Epithelial cell of proximal tubule (primary cell): ENCODE results near the gene NDRG3. TPM values are rescaled to one million over a fixed set of nuclear protein-coding genes. Genes with fewer than 3 reads are reported as not detected.

Experiments
- DNase-seq: peaks from one replicate; pipeline ENCODE4 v3.0.0-alpha.2; 2011; ENCODE audit warnings: low read depth
- H3K4me3 ChIP-seq: 2 replicates; pipeline ENCODE4 v1.5.1; 2011; ENCODE audit warnings: low read depth, mild to moderate bottlenecking, low read length
- total RNA-seq: library from RNA; depleted of rRNA; stranded (reverse); fragments of >200 nt; gene quantifications from 2 replicates; pipeline ENCODE4 v1.2.3, GENCODE V29; 2015
- TF ChIP-seq, protein P1 (sequence below): conservative IDR thresholded peaks from 2 replicates; pipeline ENCODE4 v1.5.1; 2012; ENCODE audit warnings: low read depth, mild to moderate bottlenecking, low read length

NDRG3 gene
- total RNA-seq, result 16.7 and 17.3 TPM in 2 replicates

DNA sequence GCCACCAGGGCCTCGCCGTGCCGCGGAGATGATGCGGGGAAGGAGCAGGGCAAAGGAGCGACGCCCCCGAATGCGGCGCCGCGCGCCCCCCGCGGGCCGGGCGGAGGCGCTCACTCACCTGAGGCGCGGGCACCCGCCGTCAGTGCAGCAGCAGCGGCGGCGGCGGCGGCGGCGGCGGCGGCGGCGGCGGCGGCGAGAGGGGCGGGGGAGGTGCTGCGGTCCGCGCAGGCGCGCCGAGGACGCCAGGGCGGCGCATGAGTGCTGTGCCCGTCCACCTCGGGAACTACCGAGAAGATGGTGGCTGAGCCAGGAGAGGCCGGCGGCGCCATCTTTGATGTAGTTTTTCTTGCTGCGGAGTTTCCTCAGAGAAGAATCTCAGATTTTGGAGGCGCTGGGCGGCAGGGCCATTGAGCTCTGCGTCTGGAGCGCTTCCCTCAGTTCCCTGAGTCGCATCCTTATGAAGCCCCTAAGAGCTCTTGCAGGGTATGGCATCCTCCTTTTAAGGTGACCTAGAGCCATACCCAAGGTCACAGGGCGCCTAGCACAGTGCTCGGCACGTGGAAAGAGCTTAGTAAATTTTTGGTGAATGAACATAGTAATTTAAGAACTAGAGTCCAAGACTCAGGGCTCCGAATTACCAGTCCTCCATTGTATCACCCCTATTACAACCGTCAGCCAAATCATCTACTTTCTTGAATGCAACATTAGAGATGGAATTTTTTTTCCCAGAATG lies at the start of gene NDRG3:
Gene NDRG3 (minus strand): TSS at position 164 of the 733 bp plus-strand sequence. CDS start 24,355 bp downstream, outside the sequence.
- H3K4me3 ChIP-seq, result peak within 1 kb of the TSS; percentile 88
- TF ChIP-seq, protein P1, sequence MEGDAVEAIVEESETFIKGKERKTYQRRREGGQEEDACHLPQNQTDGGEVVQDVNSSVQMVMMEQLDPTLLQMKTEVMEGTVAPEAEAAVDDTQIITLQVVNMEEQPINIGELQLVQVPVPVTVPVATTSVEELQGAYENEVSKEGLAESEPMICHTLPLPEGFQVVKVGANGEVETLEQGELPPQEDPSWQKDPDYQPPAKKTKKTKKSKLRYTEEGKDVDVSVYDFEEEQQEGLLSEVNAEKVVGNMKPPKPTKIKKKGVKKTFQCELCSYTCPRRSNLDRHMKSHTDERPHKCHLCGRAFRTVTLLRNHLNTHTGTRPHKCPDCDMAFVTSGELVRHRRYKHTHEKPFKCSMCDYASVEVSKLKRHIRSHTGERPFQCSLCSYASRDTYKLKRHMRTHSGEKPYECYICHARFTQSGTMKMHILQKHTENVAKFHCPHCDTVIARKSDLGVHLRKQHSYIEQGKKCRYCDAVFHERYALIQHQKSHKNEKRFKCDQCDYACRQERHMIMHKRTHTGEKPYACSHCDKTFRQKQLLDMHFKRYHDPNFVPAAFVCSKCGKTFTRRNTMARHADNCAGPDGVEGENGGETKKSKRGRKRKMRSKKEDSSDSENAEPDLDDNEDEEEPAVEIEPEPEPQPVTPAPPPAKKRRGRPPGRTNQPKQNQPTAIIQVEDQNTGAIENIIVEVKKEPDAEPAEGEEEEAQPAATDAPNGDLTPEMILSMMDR, result no peak
- DNase-seq, result peak; percentile 47

DNA sequence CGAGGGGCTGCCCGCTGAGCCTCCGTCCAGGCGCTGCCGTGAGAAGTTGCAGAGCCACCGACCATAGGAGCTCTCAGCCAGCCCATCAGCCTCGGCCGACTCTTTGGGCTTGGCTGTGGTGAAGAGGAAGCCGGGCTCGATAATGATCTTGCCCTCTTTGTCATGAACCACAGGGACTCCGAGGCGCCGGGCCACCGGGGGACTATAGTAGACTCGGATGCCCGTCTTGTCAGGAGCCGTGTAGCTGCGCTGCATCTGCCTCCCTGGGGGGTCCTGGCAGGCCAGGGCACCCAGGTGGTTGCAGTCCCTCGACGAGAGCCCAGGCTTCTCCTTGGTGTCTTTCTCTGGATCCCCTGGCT lies 48.2 kb upstream of the NDRG3 start:
- DNase-seq, result no peak
- TF ChIP-seq, protein P1, result no peak
- H3K4me3 ChIP-seq, result no peak overlapping the region

DNA sequence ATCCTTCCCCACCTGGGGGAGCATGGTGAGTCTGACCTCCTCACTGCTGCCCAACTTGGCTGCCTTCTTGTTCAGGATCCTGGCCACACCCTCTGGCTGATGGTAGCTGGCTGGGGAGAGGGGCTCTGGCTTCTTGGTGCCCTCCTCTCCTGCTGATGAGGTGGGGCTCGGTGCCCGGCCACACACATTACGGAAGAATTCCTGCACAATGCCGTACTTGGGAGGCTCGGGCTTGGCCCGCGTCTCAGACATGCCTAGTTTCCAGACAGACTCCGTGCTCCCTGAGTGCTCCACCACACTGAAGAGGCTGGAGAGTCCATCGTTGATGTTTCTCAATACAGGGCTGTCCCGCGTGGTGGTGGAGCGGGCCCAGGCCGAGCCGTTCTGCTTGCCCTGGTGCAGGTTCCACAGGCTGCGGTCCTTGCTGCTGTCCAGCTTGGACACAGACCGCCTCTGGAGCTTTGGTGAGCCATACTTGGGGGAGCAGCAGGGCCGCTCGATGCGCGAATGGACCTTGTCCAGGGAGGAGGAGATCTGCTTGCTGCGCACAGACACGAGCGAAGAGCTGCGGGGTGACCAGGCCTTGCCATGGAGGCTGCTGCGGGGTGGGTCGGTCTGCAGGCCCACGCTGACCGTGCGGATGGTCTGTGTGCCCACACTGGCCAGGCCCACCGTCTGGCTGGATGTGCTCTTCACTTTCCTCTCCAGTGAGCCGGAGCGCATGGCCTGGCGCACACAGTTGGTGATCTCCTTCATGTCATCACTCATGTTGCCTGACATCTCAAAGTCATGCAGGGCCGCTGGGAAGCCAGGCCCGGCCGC lies 47.6 kb upstream of the NDRG3 start:
- DNase-seq, result no peak
- H3K4me3 ChIP-seq, result no peak overlapping the region
- TF ChIP-seq, protein P1, result no peak

DNA sequence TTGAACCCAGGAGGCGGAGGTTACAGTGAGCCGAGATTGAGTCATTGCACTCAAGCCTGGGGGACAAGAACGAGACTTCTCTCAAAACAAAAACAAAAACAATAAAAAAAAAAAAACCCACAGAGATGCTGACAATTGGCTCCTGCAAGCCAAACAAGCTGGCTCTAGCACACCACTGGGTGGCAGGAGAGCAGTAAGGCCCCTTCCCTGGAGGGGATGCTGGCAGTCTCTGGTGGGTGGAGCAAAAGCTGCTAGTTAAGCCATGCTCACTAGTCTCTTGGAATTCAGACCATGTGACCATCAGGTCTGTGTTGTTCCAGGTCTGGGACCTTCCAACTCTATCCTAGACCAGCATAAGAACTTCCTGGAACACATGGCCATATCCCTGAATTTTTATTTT lies 46.5 kb upstream of the NDRG3 start:
- peak; percentile 77 for DNase-seq
- TF ChIP-seq, protein P1, result peak; percentile 86
- no peak overlapping the region for H3K4me3 ChIP-seq

DNA sequence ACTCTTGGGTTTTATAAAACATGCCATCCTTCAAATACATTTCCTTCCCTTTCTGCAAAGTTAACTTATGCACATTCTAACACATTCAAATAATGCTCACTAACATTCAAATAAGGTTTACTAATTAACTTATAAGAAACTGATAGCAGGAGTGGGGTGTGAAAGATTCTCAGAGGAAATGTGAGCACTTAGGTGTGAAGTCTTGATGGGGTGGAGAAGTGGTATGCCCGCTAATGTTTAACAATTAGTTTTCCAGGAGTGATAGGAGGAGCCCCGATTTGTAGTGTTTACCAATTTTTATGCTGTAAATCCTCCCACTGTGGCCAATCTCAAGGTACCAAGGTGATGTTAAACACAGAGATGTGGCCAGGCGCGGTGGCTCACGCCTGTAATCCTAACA lies 46.0 kb upstream of the NDRG3 start:
- DNase-seq, result no peak
- no peak overlapping the region for H3K4me3 ChIP-seq
- TF ChIP-seq, protein P1, result no peak

DNA sequence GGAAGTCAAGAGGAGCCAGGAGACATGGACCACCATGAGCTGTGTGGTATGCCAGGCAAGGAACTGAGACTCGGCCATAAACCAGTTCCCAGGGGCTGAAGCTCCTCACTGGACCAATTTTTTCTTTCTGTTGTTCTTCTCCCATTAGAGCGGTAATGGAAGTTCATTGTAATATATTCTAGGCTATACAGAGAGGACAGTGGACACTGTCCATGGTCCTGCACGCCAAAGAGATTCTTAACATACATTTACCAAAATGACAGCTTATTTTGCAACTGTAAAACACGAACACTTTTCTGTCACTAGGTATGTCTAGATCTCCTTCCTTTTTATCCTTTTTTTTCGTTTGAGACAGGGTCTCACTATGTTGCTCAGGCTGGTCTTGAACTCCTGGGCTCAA lies 40.8 kb upstream of the NDRG3 start:
- H3K4me3 ChIP-seq, result no peak overlapping the region
- no peak for DNase-seq
- TF ChIP-seq, protein P1, result no peak
